Gastrocnemius medialis (tissue), 4 donors: ENCODE data around the gene RNU6-7. TPM values are rescaled to one million over a fixed set of nuclear protein-coding genes. Genes with fewer than 3 reads are reported as not detected.

Experiments
- ATAC-seq, 2 donors: fragments of 150-250 bp; one replicate each; pipeline ENCODE4 v1.9.1; 2016
- DNase-seq, 2 donors: peaks; one replicate each; pipeline ENCODE4 v3.0.0-alpha.2; 2019
- H3K27ac ChIP-seq, 4 donors: fragments of 200-600 bp; sonication (generic); 1 replicate in 1 of 4; 2 replicates in 3 of 4; pipeline ENCODE4 v1.5.1; 2016 to 2018; ENCODE audit warnings: mild to moderate bottlenecking in 2 of 4, moderate library complexity in 1 of 4
- H3K27me3 ChIP-seq, 3 donors: fragments of 200-600 bp; sonication (generic) in 2 of 3; 1 replicate in 1 of 3; 2 replicates in 2 of 3; pipeline versions ENCODE4 v1.5.1 to v1.6.0; 2016 to 2019; ENCODE audit warnings: mild to moderate bottlenecking in 1 of 3, moderate library complexity in 1 of 3
- H3K36me3 ChIP-seq, 2 donors: fragments of 200-600 bp; sonication (generic) in 1 of 2; one replicate each; pipeline ENCODE4 v1.5.1; 2017 to 2018
- H3K4me1 ChIP-seq, 2 donors: fragments of 200-600 bp; sonication (generic) in 1 of 2; one replicate each; pipeline ENCODE4 v1.5.1; 2016 to 2017; ENCODE audit warnings: mild to moderate bottlenecking in 2 of 2
- H3K4me3 ChIP-seq, 4 donors: fragments of 200-600 bp; sonication (generic) in 3 of 4; 1 replicate in 1 of 4; 2 replicates in 3 of 4; pipeline ENCODE4 v1.5.1; 2016 to 2019; ENCODE audit warnings: mild to moderate bottlenecking in 2 of 4
- H3K9me3 ChIP-seq, 3 donors: fragments of 200-600 bp; sonication (generic) in 2 of 3; 1 replicate in 1 of 3; 2 replicates in 2 of 3; pipeline ENCODE4 v1.5.1; 2016 to 2019
- CTCF ChIP-seq, 5 experiments: fragments of 450-650 bp in 3 of 5; fragments of 200-600 bp in 2 of 5; sonication (generic) in 2 of 5; IDR thresholded peaks in 4 of 5; conservative IDR thresholded peaks in 1 of 5; 1 replicate in 4 of 5; 2 replicates in 1 of 5; pipeline ENCODE4 v1.5.1; 2016 to 2019; ENCODE audit warnings: antibody characterized with exemption in 5 of 5, mild to moderate bottlenecking in 3 of 5, moderate library complexity in 3 of 5
- POLR2A ChIP-seq, 2 donors: fragments of 450-650 bp; IDR thresholded peaks; one replicate each; pipeline ENCODE4 v1.6.1; 2017; ENCODE audit warnings: antibody characterized with exemption in 2 of 2, mild to moderate bottlenecking in 2 of 2, moderate library complexity in 2 of 2
- in situ Hi-C, 4 donors: fragments of 200-750 bp; cut with MboI; loops; one replicate each; pipeline versions ENCODE4 v1.15.0 to v1.8.0; 2017; ENCODE audit warnings: low sequenced_read_pairs in 4 of 4
- intact Hi-C: fragments of 100-400 bp; cut with DNase I; formaldehyde crosslinking; loops from one replicate; pipeline ENCODE4 v1.15.1; 2023; ENCODE audit warnings: low total_unique reads
- total RNA-seq, 4 donors: library from RNA; depleted of rRNA; stranded (reverse); fragments of >200 nt; gene quantifications; one replicate each; pipeline versions ENCODE4 v1.1.0 to v1.2.3, GENCODE V29; 2016

Gene RNU6-7
- total RNA-seq, 4 donors from 2014 or later: not detected

GRCh38 chr14:32169191-32169590 lies 32.7 kb upstream of the RNU6-7 start:
- no peak overlapping the region for H3K27ac ChIP-seq
- no peak for TF ChIP-seq POLR2A (IDR thresholded peaks at IDR 0.05)
- no peak for TF ChIP-seq CTCF (IDR thresholded peaks at IDR 0.05 in 4 of 5, conservative IDR thresholded peaks at IDR 0.05 in 1 of 5)
- H3K27me3 ChIP-seq: no peaks in the 10 kb centered on the region
- in situ Hi-C loops (no loop called here), intact Hi-C loops (no loop called here)
- H3K36me3 ChIP-seq: no peaks in the 10 kb centered on the region
- DNase-seq (no peak), ATAC-seq (no peak)
- no peaks in the 10 kb centered on the region for H3K4me1 ChIP-seq
- H3K9me3 ChIP-seq: no peaks in the 10 kb centered on the region
- H3K4me3 ChIP-seq: no peak overlapping the region

- intact Hi-C loops: no loop called here
- in situ Hi-C loops: no loop called here
- no peaks in the 10 kb centered on the region for H3K9me3 ChIP-seq
- DNase-seq (no peak), ATAC-seq (no peak)
- no peaks in the 10 kb centered on the region for H3K27me3 ChIP-seq
- no peak overlapping the region for H3K27ac ChIP-seq
- H3K4me3 ChIP-seq: no peak overlapping the region
- TF ChIP-seq CTCF (IDR thresholded peaks at IDR 0.05 in 4 of 5, conservative IDR thresholded peaks at IDR 0.05 in 1 of 5): no peak
- no peak for TF ChIP-seq POLR2A (IDR thresholded peaks at IDR 0.05)
- no peaks in the 10 kb centered on the region for H3K4me1 ChIP-seq
- no peaks in the 10 kb centered on the region for H3K36me3 ChIP-seq
Observed at GRCh38 chr14:32171469-32171868, 30.4 kb upstream of the RNU6-7 start.

GRCh38 chr14:32183151-32184058 lies 18.4 kb upstream of the RNU6-7 start:
- H3K9me3 ChIP-seq: peaks cover 0 to 3% (median 0%) of the 10 kb centered on the region in 3 donors
- TF ChIP-seq POLR2A (IDR thresholded peaks at IDR 0.05): no peak
- no peak for TF ChIP-seq CTCF (IDR thresholded peaks at IDR 0.05 in 4 of 5, conservative IDR thresholded peaks at IDR 0.05 in 1 of 5)
- DNase-seq (no peak), ATAC-seq (no peak)
- H3K4me3 ChIP-seq: no peak overlapping the region
- no peaks in the 10 kb centered on the region for H3K36me3 ChIP-seq
- H3K27me3 ChIP-seq: no peaks in the 10 kb centered on the region
- in situ Hi-C loops (no loop called here), intact Hi-C loops (no loop called here)
- no peak overlapping the region for H3K27ac ChIP-seq
- H3K4me1 ChIP-seq: no peaks in the 10 kb centered on the region

GRCh38 chr14:32185097-32185496 lies 16.7 kb upstream of the RNU6-7 start:
- no peak for ATAC-seq
- intact Hi-C loops: no loop called here

More at GRCh38 chr14:32185097-32185496, 16.7 kb upstream of the RNU6-7 start:
- H3K4me1 ChIP-seq: no peaks in the 10 kb centered on the region
- no peak overlapping the region for H3K4me3 ChIP-seq
- in situ Hi-C loops: no loop called here
- no peak overlapping the region for H3K27ac ChIP-seq
- peaks cover 0 to 3% (median 0%) of the 10 kb centered on the region in 3 donors for H3K9me3 ChIP-seq
- DNase-seq: no peak
- H3K27me3 ChIP-seq: no peaks in the 10 kb centered on the region
- TF ChIP-seq POLR2A (IDR thresholded peaks at IDR 0.05): no peak
- no peak for TF ChIP-seq CTCF (IDR thresholded peaks at IDR 0.05 in 4 of 5, conservative IDR thresholded peaks at IDR 0.05 in 1 of 5)
- no peaks in the 10 kb centered on the region for H3K36me3 ChIP-seq
